Dermis microvascular lymphatic vessel endothelial cell (primary cell): ENCODE measurements around the gene STAP1. TPM values are rescaled to one million over a fixed set of nuclear protein-coding genes. Genes with fewer than 3 reads are reported as not detected.

ENCODE experiments used
- DNase-seq, 2 donors: peaks; one replicate each; pipeline versions ENCODE4 v3.0.0 to v3.0.0-alpha.2; 2010; ENCODE audit warnings: low read depth in 2 of 2
- total RNA-seq: library from RNA; depleted of rRNA; stranded (reverse); fragments of >200 nt; gene quantifications from 2 replicates; pipeline ENCODE4 v1.2.1, GENCODE V29; 2014

STAP1 gene
- total RNA-seq, 1 donor from 2014 or later, result not detected

- no peak for DNase-seq
These were observed 3.1 kb upstream of the STAP1 start for GRCh38 chr4:67555447-67555846.

GRCh38 chr4:67556436-67556835 is 2.1 kb upstream of the STAP1 start:
- peak in 1 of 2 donors; percentile 56 for DNase-seq

DNA sequence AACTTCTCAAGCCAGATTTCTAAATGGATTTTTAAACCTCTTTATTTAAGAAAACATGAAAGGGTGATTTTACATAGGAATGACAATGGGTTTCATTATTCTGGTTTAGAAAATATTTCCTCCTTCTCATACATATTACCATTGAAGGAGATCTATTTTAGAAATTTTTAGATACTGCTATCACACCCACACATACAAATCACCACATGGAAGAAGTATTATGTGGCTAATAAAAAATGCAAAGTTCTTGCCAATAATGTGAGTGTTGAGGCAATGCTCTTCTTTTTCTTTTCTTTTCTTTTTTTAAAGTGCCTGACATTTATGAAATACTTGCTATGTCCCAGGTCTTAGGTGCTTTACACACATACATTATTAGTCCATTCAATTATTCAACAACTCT is 6.8 kb downstream of the STAP1 start:
- no peak for DNase-seq

- DNase-seq, result no peak
These were observed 7.8 kb downstream of the STAP1 start for GRCh38 chr4:67566335-67566734.

DNA sequence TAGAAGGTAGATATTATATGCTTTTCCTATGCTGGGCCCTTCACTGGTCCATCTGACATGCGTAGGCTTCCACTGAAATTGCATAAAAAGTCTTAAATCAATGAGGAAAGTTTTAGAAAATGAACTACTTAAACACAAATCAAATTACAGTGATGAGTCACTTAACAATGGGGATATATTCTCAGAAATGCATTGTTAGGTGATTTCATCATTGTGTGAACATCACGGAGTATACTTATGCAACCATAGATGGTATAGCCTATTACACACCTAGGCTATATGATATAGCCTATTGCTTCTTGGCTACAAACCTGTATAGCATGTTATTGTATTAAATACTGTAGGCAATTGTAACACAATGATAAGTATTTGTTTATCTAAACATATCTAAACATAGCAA is 10.3 kb downstream of the STAP1 start:
- DNase-seq, result no peak

DNA sequence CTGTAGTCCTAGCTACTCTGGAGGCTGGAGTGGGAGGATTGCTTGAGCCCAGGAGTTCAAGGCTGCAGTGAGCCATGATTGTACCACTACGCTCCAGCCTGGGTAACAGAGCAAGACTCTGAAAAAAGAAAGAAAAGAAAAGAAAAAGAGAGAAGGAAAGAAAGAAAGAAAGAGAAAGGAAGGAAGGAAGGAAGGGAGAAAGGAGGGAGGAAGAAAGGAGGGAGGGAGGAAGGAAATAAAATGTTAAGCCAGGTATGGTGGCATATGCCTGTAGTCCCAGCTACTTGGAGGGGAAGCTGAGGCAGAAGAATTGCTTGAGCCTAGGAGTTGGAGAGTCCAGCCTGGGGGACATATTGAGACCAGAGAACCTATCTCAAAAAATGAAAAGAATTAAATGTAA is 12.0 kb downstream of the STAP1 start:
- no peak for DNase-seq

GRCh38 chr4:67571975-67572374 is 13.4 kb downstream of the STAP1 start:
- DNase-seq, result no peak

DNA sequence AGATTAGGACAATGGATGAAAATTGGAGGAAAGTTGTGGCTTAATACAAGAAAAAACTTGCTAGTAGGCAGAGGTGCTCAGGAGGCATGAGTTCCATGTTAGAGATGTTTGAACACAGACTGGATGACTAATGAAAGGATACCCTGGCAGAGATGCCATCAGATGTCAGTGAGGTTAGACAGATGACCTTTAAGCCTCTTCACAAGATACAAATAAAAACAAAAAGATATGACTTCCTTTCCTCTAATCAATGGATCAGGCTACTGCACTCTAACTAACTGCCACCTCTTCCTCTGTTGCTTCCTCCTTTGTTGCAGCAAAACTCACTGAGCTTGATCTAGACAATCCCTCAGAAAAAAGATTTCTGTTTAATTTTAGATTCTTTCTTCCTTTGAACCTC is 14.7 kb downstream of the STAP1 start:
- DNase-seq, result no peak

- DNase-seq, result no peak
These were observed 16.9 kb downstream of the STAP1 start for GRCh38 chr4:67575232-67576058.

GRCh38 chr4:67576059-67576466 is 17.5 kb downstream of the STAP1 start:
- DNase-seq, result no peak

- DNase-seq, result no peak
These were observed 18.0 kb downstream of the STAP1 start for GRCh38 chr4:67576538-67576937.

DNA sequence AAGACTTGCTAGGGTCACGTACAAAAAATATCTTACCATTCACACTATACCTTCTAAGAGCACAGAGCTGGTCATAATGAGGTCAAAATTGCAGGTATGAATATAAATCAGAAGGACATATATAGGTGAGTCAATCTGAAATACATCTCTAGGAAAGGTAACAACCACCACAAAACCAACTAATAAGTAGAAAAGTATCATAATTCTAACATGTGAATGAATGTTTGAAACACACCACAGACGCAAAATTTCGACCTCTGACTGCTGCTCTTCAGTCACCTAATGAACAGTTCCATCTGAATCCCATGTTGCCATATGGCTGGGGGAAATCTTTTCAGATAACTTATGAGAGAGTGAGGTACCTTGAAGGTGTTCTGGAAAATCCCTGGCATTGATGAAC is 22.1 kb downstream of the STAP1 start:
- DNase-seq, result no peak

DNA sequence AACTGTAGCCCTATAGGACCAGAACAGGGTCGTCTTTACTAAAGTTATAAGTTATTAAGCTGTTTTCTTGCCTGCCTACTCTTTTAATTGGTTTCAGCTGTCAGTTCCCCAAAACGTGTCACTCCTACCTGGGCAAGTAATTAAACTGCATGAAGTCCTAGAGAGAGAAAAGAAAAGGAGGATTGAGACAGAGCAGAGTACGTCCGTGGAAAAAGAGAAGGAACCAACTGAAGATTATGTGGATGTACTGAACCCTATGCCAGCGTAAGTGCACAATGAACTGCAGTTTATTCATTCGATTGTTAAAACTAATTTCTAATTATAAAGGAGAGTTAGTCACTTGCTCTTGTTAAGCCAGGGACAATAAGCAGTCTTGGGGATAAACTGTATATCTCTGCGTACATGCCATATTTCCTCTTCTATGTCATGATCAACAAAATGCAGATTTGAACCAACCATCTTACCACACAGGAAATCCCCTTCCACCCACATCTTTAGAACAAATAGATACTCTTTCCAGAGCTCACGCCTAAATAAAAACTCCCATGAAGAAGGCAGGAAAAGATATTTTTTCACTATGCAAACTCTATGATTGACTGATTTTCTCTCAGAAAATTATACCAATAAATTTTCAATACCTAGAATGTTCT is 22.8 kb downstream of the STAP1 start:
- DNase-seq, result no peak

- no peak for DNase-seq
These were observed 23.4 kb downstream of the STAP1 start for GRCh38 chr4:67581913-67582312.

DNA sequence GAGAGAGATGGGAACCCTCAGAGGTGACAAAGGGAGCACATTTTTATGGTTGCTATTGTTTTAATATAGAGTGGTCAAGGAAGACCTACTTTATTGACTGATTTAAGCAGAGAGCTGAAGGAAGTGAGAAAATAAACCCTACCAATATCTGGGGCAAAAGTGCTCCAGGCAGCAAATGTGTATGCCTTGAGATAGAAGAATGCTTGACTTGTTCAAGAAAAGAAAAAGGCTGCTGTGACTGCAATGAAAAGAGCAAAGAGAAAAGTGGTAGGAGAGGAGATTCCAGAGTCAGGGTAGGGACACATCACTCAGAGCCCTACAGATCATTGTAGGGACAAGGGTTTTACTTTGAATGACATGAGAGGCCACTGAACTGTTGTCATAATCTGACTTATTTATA is 26.0 kb downstream of the STAP1 start:
- DNase-seq, result no peak

GRCh38 chr4:67587156-67587555 is 28.6 kb downstream of the STAP1 start:
- DNase-seq, result no peak

GRCh38 chr4:67593741-67594175 is 35.2 kb downstream of the STAP1 start:
- no peak for DNase-seq

GRCh38 chr4:67603310-67604028 is 44.9 kb downstream of the STAP1 start:
- DNase-seq, result no peak

- no peak for DNase-seq
These were observed 45.5 kb downstream of the STAP1 start for GRCh38 chr4:67604029-67604381.

DNA sequence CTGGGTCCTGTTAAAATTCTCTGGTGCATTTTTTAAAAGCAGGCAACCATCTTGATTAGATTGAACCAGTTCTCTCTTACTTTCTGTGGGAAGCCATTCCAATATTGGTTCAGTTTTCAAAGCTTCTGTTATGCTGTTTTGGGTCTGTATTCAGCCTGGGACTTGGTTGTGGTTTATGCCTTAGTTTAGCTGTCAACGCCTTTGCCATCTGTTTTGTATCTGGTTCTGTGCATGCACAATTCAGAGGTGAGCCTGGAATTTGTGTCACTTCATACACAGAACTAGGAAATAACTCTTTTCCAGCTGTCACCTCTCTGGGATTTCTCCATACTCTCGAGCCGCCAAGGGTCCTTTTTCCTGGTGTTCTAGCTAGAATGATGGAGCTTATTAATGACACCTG is 46.2 kb downstream of the STAP1 start:
- DNase-seq, result no peak

GRCh38 chr4:67608027-67608426 is 49.5 kb downstream of the STAP1 start:
- no peak for DNase-seq

GRCh38 chr4:67614186-67614585 is 55.7 kb downstream of the STAP1 start:
- DNase-seq, result no peak

DNA sequence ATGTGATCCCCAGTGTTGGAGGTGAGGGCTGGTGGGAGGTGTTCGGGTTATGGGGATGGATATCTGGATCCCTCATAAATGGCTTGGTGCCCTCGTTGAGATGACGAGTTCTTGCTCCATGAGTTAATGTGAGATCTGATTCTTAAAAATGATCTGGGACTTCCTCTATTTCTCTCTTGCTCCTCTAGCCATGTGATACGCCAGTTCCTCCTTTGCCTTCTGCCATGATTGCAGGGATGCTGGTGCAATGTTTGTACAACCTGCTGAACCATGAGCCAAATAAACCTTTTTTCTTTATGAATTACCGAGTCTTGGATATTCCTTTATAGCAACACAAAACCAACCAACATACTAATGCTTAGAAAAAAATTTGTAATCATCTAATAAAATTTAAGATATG is 56.6 kb downstream of the STAP1 start:
- no peak for DNase-seq
